Uterus (tissue), 2 donors: ENCODE data around the gene TIFAB.

Source experiments
- POLR2A ChIP-seq, 2 donors: fragments of 450-650 bp; IDR thresholded peaks; one replicate each; pipeline ENCODE4 v1.6.1; 2016; ENCODE audit warnings: antibody characterized with exemption in 2 of 2, mild to moderate bottlenecking in 1 of 2, moderate library complexity in 1 of 2
- TF ChIP-seq, protein P1 (sequence below), 4 experiments: fragments of 200-600 bp in 2 of 4; fragments of 450-650 bp in 2 of 4; sonication (generic) in 2 of 4; IDR thresholded peaks; one replicate each; pipeline ENCODE4 v1.5.1; 2016 to 2019; ENCODE audit warnings: antibody characterized with exemption in 4 of 4, mild to moderate bottlenecking in 2 of 4, moderate library complexity in 1 of 4

DNA sequence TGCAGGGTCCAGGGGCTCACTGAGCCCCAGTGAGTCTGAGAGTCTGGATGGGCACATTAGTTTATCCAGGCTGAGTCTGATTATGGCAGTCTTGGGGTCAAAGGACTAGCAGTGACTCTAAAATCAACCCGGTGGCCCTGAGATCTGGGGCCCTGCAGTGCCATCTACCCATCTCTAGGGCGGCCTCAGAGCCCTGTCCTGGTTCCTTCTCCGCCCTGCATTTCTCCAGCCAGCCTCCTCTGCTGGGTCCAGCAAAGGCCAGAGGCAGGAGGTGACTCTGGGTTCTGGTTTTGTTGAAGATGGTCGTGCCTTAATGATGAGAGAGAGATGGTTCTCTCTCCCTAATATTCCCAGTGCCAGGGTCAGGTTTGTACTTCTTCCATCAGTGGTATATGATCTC, 20.0 kb downstream of the TIFAB start:
- TF ChIP-seq, protein P1, sequence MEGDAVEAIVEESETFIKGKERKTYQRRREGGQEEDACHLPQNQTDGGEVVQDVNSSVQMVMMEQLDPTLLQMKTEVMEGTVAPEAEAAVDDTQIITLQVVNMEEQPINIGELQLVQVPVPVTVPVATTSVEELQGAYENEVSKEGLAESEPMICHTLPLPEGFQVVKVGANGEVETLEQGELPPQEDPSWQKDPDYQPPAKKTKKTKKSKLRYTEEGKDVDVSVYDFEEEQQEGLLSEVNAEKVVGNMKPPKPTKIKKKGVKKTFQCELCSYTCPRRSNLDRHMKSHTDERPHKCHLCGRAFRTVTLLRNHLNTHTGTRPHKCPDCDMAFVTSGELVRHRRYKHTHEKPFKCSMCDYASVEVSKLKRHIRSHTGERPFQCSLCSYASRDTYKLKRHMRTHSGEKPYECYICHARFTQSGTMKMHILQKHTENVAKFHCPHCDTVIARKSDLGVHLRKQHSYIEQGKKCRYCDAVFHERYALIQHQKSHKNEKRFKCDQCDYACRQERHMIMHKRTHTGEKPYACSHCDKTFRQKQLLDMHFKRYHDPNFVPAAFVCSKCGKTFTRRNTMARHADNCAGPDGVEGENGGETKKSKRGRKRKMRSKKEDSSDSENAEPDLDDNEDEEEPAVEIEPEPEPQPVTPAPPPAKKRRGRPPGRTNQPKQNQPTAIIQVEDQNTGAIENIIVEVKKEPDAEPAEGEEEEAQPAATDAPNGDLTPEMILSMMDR (IDR thresholded peaks at IDR 0.05) = no peak
- TF ChIP-seq POLR2A (IDR thresholded peaks at IDR 0.05) = no peak
